OCI-LY7 (cell line): ENCODE data around the gene KIAA1755.

Experiments used
- EZH2phosphoT487 ChIP-seq: fragments of 200-600 bp; sonication (generic); IDR thresholded peaks from 2 replicates; pipeline ENCODE4 v1.6.1; 2018; ENCODE audit warnings: low read depth, borderline replicate concordance, mild to moderate bottlenecking, mixed run types, antibody characterized with exemption, low read length, moderate library complexity, mixed read lengths
- TF ChIP-seq, protein P1 (sequence below): fragments of 200-600 bp; sonication (generic); conservative IDR thresholded peaks from 2 replicates; pipeline ENCODE4 v1.5.1; 2014; ENCODE audit warnings: mild to moderate bottlenecking, antibody characterized with exemption, low read length, moderate library complexity, mixed read lengths

DNA sequence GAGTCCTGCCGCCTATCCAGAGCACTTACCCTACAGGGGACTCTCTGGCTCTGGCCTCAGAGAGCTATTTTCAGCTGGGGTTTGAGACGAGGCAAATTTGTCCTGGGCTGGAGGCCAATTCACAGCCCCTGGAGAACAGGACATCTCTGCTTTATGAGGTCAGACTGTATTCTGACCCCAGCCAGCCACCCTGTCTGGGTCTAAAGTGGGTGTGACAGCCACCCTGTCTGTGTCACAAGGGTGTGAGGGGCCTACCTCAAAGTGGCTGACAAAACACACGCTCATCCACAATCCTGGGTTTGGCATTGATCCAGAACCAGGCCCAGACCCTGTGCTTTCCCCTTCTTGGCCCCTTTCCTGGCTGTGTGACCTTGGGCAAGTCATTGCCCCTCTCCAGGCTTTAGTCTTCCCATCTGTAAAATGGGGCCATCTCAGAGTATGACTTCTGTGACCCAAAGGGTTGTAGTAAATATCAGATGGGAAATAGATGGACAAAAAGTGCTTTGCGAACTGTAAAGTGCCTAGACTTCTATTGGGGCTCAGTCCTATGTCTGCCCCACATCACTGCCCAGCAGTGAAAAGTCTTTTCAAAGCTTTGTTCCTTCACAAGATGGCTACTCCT lies 51.4 kb downstream of the KIAA1755 start:
- TF ChIP-seq, protein P1, sequence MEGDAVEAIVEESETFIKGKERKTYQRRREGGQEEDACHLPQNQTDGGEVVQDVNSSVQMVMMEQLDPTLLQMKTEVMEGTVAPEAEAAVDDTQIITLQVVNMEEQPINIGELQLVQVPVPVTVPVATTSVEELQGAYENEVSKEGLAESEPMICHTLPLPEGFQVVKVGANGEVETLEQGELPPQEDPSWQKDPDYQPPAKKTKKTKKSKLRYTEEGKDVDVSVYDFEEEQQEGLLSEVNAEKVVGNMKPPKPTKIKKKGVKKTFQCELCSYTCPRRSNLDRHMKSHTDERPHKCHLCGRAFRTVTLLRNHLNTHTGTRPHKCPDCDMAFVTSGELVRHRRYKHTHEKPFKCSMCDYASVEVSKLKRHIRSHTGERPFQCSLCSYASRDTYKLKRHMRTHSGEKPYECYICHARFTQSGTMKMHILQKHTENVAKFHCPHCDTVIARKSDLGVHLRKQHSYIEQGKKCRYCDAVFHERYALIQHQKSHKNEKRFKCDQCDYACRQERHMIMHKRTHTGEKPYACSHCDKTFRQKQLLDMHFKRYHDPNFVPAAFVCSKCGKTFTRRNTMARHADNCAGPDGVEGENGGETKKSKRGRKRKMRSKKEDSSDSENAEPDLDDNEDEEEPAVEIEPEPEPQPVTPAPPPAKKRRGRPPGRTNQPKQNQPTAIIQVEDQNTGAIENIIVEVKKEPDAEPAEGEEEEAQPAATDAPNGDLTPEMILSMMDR = no peak
- TF ChIP-seq EZH2phosphoT487 = no peak
